ES-I3 (cell line): ENCODE measurements around the gene TSPAN3.
A peak's percentile ranks its signal among the peaks of the same experiment; 100 is the strongest.

Source experiments
- H3K36me3 ChIP-seq: 2 replicates; pipeline ENCODE4 v1.6.1; 2013; ENCODE audit warnings: mild to moderate bottlenecking, low read length, control low read depth, moderate library complexity; ENCODE audit not compliant: insufficient read depth
- H3K4me1 ChIP-seq: 2 replicates; pipeline ENCODE4 v1.6.1; 2013; ENCODE audit warnings: mild to moderate bottlenecking, control low read depth, low read length; ENCODE audit not compliant: insufficient read depth
- H3K9ac ChIP-seq: 2 replicates; pipeline ENCODE4 v1.6.1; 2013; ENCODE audit warnings: low read depth, mild to moderate bottlenecking, low read length, moderate library complexity
- H3K9me3 ChIP-seq: 2 replicates; pipeline ENCODE4 v1.6.1; 2013; ENCODE audit warnings: mild to moderate bottlenecking, low read length, moderate library complexity; ENCODE audit not compliant: control insufficient read depth, insufficient read depth

TSPAN3 gene

DNA sequence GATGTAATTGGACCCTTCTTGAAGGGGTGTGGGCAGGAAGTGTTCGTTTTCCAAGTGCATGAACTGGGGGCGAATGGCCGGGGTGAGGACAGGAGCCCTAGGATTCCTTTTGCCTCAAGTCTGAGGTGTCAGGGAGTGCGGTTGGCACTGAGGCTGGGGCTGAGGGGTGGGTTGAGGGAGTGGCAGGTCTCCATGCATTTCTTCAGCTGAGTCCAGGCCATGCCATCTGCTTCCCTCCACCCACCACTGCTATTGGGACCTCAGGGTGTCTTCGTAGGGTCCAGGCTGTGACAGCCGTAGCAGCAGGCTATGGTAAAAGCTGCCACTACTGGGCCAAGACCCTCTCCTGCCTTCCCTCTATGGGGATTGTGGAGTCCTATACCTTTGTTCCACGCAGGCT is 25.6 kb upstream of the TSPAN3 start:
- H3K36me3 ChIP-seq: no peaks in the 10 kb centered on the region
- no peaks in the 10 kb centered on the region for H3K9me3 ChIP-seq
- no peak overlapping the region for H3K9ac ChIP-seq
- H3K4me1 ChIP-seq: no peaks in the 10 kb centered on the region

DNA sequence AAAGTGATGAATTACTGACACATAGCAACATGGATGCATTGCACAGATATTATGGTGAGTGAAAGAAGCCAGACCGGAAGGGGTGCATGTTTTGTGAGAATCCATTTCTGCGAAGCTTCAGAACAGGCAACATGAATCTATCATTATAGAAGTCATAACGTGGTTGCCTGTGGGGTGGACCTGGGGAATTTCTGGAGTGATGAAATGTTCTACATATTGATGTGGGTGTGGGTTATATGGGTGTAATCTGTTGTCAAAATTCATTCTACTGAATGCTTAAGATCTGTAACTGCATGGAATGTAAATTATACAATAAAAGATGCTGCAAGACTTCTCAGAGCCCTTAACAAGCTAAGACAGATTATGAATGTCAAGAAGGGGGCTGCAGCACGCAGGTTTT is 25.2 kb upstream of the TSPAN3 start:
- Histone ChIP-seq H3K9ac (no peak overlapping the region), H3K4me1 (no peaks in the 10 kb centered on the region), H3K36me3 (no peaks in the 10 kb centered on the region), H3K9me3 (no peaks in the 10 kb centered on the region)

DNA sequence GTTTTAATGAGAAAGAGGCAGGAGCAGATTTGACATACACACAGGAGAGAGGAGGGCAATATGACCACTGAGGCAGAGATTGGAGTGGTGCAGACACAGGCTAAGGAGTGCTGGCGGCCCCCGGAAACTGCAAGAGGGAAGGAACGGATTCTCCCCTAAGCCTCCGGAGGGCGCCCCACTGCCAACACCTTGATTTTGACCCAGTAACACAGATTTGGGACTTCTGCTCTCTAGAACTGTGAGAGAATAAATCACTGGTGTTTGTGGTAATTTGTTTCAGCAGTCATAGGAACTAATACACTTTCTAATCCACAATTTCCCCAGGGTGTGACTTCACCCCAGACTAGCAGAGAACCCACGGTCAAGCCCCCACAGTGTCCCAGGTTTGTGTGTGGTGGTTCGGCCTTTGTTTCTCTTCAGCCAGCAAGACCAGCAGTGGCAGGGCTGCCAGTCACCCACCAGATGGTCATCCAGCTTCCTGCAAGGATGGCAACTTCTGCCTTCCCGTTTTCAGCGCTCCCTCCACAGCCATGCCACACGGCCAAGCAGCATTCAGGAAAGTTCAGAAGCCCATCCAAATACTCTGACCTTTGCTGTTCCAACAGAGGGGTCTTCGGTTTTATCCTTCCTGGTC is 23.6 kb upstream of the TSPAN3 start:
- no peak overlapping the region for H3K9ac ChIP-seq
- H3K36me3 ChIP-seq: no peaks in the 10 kb centered on the region
- no peaks in the 10 kb centered on the region for H3K4me1 ChIP-seq
- no peaks in the 10 kb centered on the region for H3K9me3 ChIP-seq

DNA sequence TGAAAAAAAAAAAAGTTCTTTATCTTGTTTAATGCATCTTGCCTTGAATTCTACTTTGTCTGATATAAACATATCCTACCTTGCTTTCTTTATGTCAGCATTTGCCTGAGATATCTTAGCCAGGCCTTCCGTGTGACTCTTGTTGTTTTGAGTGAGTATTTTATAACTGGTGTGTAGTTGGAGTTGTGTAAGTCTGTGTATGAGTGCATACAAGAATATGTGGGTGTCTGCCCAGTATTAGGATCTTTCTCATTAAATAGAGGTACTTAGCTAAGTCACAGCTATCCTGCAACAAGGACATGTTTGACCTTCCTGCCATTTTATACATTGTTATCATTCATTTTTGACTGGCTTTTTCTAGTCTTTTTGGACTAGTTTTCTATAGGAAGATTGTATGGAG is 22.5 kb upstream of the TSPAN3 start:
- Histone ChIP-seq H3K9me3 (no peaks in the 10 kb centered on the region), H3K9ac (no peak overlapping the region), H3K36me3 (no peaks in the 10 kb centered on the region), H3K4me1 (no peaks in the 10 kb centered on the region)

DNA sequence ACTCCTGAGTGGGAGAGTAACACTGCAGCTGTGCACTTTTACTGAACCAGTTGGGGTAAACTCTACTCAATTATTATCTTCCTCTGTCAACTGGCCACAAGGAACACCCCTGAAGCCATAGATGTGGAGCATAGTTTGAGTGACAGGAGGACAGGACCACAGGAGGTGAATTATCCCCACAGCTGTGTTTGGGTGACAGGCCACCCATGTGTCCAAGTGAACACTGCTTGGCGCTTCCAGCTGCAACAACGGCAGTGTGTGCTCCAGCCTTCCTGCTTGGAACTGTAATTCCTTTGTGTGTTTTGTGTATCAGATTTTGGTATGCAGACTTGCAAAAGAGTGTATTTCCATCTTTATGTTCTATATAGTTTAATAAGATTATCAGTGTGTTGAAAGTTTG is 20.2 kb upstream of the TSPAN3 start:
- no peaks in the 10 kb centered on the region for H3K4me1 ChIP-seq
- H3K36me3 ChIP-seq: no peaks in the 10 kb centered on the region
- H3K9me3 ChIP-seq: no peaks in the 10 kb centered on the region
- no peak overlapping the region for H3K9ac ChIP-seq

DNA sequence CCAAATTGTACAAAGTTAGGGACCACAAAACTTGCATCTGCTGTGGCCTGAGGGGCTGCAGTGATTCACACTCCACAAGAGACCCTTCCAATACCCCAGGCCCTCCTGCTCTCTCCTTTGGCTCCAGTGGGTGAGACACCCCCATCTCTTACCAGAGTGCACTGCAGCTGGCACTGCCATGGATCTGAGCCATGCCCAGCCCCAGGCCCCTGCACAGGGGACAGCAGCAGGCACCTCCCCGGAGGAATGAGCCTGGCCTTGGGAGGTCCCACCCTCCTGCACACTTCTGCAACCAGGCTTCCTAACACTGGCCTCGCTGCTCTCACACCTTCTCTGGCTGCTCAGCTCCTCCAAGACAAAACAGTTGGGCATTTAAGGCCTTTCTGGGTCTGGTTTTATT is 16.3 kb upstream of the TSPAN3 start:
- no peaks in the 10 kb centered on the region for H3K36me3 ChIP-seq
- no peak overlapping the region for H3K9ac ChIP-seq
- peaks cover 3% of the 10 kb centered on the region; the same call in 1 of the 2 replicates for H3K4me1 ChIP-seq
- no peaks in the 10 kb centered on the region for H3K9me3 ChIP-seq

DNA sequence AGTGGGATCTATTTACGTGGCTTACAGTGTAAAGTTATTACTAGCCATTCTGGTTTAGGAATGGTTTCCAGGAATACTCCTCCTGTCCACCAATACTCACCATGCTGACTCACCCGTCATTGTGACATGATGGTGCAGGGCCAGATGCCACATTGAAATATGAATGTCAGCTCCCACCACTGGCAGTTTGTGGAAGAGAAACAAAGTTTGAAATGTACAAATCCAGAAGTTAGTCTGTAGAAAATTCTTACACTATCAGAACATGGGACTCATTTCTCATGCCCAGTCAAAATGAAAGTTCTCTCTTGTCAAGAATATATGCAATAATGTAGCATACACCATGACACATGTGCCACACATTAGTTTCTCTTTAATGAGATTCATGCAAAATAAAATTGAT is 14.4 kb upstream of the TSPAN3 start:
- Histone ChIP-seq H3K9ac (no peak overlapping the region), H3K4me1 (peaks cover 3% of the 10 kb centered on the region; the same call in 1 of the 2 replicates), H3K36me3 (no peaks in the 10 kb centered on the region), H3K9me3 (no peaks in the 10 kb centered on the region)

DNA sequence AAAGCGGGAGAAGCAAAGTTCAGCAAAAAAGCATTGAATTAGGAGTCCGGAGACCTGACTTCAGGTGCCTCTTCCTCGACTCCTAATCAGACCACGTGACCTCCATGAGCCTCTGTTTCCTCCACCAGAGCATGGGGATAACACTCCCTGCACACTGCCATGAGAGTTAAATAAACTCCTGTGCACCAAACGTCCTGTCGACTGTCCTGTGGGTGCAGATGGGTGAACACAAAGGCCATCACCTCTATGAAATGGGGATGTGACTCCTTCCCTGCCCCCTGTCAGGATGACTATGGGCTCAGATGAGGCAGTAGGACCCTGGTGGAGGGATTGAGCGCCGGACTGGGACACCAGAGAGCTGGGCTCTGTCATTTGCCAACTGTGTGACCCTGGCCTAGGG is 13.5 kb upstream of the TSPAN3 start:
- Histone ChIP-seq H3K9me3 (no peaks in the 10 kb centered on the region), H3K36me3 (no peaks in the 10 kb centered on the region), H3K4me1 (peaks cover 3% of the 10 kb centered on the region; the same call in 1 of the 2 replicates), H3K9ac (no peak overlapping the region)

DNA sequence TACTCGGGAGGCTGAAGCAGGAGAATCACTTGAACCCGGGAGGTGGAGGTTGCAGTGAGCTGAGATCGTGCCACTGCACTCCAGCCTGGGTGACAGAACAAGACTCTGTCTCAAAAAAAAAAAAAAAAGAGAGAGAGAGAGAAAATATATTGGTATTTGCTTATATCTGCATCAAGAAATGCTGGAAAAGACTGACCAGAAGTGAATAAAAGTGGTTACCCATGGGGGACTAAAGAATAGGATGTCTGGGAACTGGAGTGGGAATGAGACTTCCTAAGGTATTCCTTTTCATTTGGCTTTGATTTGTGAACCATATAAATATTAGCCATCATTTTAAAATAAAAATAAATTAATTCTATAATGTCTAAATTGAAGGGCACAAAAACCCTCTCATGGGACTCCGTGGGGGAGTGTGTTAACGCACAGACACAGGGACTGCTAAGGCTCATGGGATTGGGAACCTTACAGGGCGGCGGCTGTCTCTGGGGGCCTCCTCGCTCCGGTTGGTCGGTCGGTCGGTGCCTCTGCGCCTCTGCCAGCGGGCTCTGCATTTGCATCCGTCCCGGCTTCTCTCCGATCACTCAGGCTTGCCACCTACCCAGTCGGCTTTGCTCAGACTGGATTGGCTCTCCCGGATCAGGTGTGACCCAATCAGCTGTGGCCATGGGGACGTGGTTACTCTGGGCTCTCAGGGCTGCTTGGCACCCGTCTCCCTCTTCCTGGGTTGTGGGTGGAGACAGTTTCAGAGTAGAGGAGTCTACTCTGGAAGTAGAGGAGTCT is 12.7 kb upstream of the TSPAN3 start:
- Histone ChIP-seq H3K9me3 (no peaks in the 10 kb centered on the region), H3K9ac (peak overlapping the region; percentile 24; the same call in 1 of the 2 replicates), H3K36me3 (no peaks in the 10 kb centered on the region), H3K4me1 (peaks cover 3% of the 10 kb centered on the region; the same call in 1 of the 2 replicates)

DNA sequence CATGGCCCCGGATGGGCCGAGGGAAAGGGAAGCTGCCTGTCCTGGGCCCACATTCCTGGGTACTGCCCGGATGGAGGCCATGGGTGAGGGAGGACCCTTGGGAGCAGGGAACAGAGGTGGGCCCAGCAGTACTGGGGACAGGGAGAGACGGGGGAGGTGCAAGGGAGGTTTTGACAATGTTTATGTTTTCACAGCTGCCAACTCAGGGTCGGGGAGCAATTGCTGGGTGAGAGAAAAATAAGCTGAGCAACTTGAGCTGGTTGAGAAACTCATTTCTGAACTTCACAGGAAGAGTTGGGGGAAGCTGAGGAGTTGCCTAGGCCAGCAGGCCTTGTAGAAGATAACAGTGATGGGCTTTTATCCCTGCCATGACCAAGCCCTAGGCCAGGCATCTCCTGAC is 11.1 kb upstream of the TSPAN3 start:
- Histone ChIP-seq H3K9me3 (no peaks in the 10 kb centered on the region), H3K36me3 (no peaks in the 10 kb centered on the region), H3K4me1 (peaks cover 3% of the 10 kb centered on the region; the same call in 1 of the 2 replicates), H3K9ac (no peak overlapping the region)

DNA sequence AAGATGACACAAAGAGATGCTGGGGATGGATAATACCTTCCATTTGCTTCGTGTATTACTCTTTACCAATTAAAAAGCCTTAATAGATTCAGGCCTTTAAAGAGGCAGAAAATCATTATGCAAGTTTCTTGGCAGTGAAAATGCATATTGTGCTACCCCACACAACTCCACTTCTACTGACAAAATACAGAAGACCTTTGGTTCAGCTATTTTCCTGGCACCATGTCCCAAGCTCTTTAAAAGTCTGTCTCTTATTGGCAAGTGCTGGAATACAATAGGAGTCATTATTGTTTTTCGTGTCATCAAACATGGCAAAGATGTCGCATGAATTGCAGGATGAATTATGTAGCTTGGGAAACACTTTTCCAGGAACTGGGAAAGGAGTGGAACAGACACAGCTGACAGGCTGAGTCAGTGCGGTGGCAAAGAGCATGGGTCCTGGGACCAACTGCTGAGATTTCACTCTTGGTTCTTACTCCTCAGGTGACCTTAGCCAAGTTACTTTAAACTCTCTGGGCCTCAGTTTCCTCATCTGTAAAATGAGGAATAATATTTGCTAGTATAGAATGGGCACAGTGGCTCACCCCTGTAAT is 5.5 kb upstream of the TSPAN3 start:
- Histone ChIP-seq H3K9me3 (no peaks in the 10 kb centered on the region), H3K4me1 (no peaks in the 10 kb centered on the region), H3K9ac (no peak overlapping the region)

DNA sequence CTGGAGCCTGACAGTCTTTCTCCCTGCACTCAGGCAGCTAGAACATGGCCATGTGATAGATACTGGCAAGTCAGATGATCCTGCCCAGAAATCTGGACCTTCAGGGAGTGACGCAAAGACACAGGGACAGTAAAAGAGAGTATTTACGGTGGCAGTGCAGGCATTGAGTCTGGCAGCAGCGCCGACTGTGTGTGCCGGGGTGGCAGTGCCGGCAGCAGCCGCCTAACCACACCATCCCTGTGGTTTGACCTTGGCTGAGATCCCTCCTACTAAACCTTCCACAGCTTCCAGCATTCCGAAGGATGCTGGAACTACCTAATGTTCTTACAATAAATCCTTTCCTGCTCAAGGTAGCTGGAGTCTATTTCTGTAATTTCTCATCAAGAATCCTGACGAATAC is 4.6 kb upstream of the TSPAN3 start:
- no peaks in the 10 kb centered on the region for H3K36me3 ChIP-seq
- no peaks in the 10 kb centered on the region for H3K4me1 ChIP-seq
- H3K9me3 ChIP-seq: no peaks in the 10 kb centered on the region
- H3K9ac ChIP-seq: no peak overlapping the region

More for the DNA sequence above, 5.5 kb upstream of the TSPAN3 start:
- H3K36me3 ChIP-seq: no peaks in the 10 kb centered on the region

DNA sequence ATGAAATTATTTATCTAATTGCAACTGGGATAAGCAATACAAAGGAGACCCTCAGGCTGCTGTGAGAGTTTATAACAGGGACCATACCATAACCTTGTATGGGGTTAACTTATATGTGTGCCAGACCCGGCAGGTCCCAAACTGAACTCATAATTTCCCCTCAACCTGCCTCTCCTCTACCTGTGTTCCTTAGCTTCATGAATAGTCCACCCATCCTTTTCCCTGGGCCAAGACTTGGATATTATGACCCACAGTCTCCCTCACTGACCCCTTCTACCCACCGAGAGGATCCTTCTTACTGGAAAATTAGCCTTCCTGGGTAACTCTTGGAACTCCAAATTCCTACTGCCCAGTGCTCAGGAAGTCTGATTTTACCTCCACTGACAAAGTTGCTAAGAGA is 3.4 kb upstream of the TSPAN3 start:
- H3K4me1 ChIP-seq: peaks cover 5% of the 10 kb centered on the region; the same call in 1 of the 2 replicates
- H3K36me3 ChIP-seq: no peaks in the 10 kb centered on the region
- H3K9ac ChIP-seq: no peak overlapping the region
- no peaks in the 10 kb centered on the region for H3K9me3 ChIP-seq

DNA sequence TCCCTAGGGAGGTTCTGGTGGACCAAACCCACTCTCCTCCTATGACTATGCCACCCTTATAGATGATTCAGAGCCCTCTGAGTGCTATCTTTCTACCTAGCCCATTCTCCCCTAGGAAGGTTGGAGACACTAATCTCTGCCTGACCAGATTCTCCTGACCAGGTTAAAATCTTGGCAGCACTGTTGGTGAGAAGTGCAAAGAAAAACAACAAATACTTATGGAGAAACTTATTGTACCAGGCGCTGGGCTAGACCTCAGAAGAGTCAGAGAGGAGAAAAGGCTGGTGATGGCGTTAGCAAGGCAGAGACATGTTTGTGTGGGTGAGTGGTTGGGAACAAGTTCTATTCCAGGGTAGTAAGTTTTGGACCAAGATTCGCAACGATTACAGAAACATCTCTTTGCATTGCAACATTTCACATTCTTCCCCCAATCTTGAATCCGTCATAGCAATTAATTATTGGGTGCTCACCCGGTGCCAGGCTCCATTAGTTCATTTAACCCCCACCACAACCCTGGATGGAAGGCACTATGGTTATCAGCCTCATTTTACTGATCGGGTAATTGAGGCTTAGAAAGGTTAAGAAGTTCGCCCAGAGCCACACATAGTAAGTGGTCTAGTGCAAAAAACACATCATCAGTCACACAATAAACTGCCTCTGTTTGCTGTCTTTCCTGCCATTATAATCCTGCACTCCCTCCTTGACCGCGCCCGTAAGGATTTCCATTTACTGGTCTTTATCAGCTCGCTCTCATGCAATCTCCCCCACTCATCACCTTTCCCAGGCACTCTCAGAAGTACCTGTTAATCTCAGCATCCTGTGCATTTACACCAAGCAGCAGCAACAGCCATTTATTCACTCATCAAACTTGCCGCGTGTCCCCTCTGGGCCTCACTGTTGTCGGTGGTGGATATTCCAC is 655 bp upstream of the TSPAN3 start:
- Histone ChIP-seq H3K9me3 (no peaks in the 10 kb centered on the region), H3K9ac (no peak overlapping the region), H3K4me1 (peaks cover 5% of the 10 kb centered on the region; the same call in 1 of the 2 replicates), H3K36me3 (no peaks in the 10 kb centered on the region)
